Measurements from ENCODE around the gene KCNMA1. TPM values are rescaled to one million over a fixed set of nuclear protein-coding genes. Genes with fewer than 3 reads are reported as not detected.

Gene KCNMA1
- total RNA-seq, 1 donor from 2014 or later = 0.39 TPM

- intact Hi-C loops (cut with micrococcal nuclease) = no loop called here
Measured at GRCh38 chr10:77072361-77072835, 565.2 kb downstream of the KCNMA1 start.

GRCh38 chr10:77071956-77072355, 565.7 kb downstream of the KCNMA1 start:
- intact Hi-C loops (cut with micrococcal nuclease) = no loop called here

- intact Hi-C loops (cut with micrococcal nuclease) = no loop called here
Measured at GRCh38 chr10:77071001-77071511, 566.6 kb downstream of the KCNMA1 start.

GRCh38 chr10:77070346-77070745, 567.3 kb downstream of the KCNMA1 start:
- intact Hi-C loops (cut with micrococcal nuclease) = no loop called here

GRCh38 chr10:77068969-77069368, 568.6 kb downstream of the KCNMA1 start:
- intact Hi-C loops (cut with micrococcal nuclease) = no loop called here

- intact Hi-C loops (cut with micrococcal nuclease) = no loop called here
Measured at GRCh38 chr10:77068272-77068671, 569.3 kb downstream of the KCNMA1 start.

GRCh38 chr10:77062381-77062780, 575.2 kb downstream of the KCNMA1 start:
- intact Hi-C loops (cut with micrococcal nuclease) = no loop called here

- intact Hi-C loops (cut with micrococcal nuclease) = no loop called here
Measured at GRCh38 chr10:77060913-77061312, 576.7 kb downstream of the KCNMA1 start.

GRCh38 chr10:77056650-77057049, 581.0 kb downstream of the KCNMA1 start:
- intact Hi-C loops (cut with micrococcal nuclease) = no loop called here

- intact Hi-C loops (cut with micrococcal nuclease) = no loop called here
Measured at GRCh38 chr10:77052593-77052992, 585.0 kb downstream of the KCNMA1 start.

GRCh38 chr10:77051837-77052236, 585.8 kb downstream of the KCNMA1 start:
- intact Hi-C loops (cut with micrococcal nuclease) = no loop called here

- intact Hi-C loops (cut with micrococcal nuclease) = no loop called here
Measured at GRCh38 chr10:77049896-77050295, 587.7 kb downstream of the KCNMA1 start.

- intact Hi-C loops (cut with micrococcal nuclease) = no loop called here
Measured at GRCh38 chr10:77049146-77049545, 588.5 kb downstream of the KCNMA1 start.

GRCh38 chr10:77045085-77045484, 592.5 kb downstream of the KCNMA1 start:
- intact Hi-C loops (cut with micrococcal nuclease) = no loop called here

GRCh38 chr10:77043420-77043763, 594.2 kb downstream of the KCNMA1 start:
- intact Hi-C loops (cut with micrococcal nuclease) = no loop called here

- intact Hi-C loops (cut with micrococcal nuclease) = no loop called here
Measured at GRCh38 chr10:77042706-77043419, 594.7 kb downstream of the KCNMA1 start.

GRCh38 chr10:77041636-77042258, 595.9 kb downstream of the KCNMA1 start:
- intact Hi-C loops (cut with micrococcal nuclease) = no loop called here

GRCh38 chr10:77038407-77038806, 599.2 kb downstream of the KCNMA1 start:
- intact Hi-C loops (cut with micrococcal nuclease) = no loop called here

GRCh38 chr10:77037735-77038403, 599.7 kb downstream of the KCNMA1 start:
- intact Hi-C loops (cut with micrococcal nuclease) = no loop called here

GRCh38 chr10:77036993-77037734, 600.4 kb downstream of the KCNMA1 start:
- intact Hi-C loops (cut with micrococcal nuclease) = no loop called here

GRCh38 chr10:77036276-77036675, 601.3 kb downstream of the KCNMA1 start:
- intact Hi-C loops (cut with micrococcal nuclease) = no loop called here

- intact Hi-C loops (cut with micrococcal nuclease) = no loop called here
Measured at GRCh38 chr10:77034795-77035194, 602.8 kb downstream of the KCNMA1 start.
